Measurements from ENCODE around the gene PRSS50. TPM values are rescaled to one million over a fixed set of nuclear protein-coding genes. Genes with fewer than 3 reads are reported as not detected.

PRSS50 gene
- total RNA-seq, 1 donor from 2014 or later = not detected

GRCh38 chr3:46710229-46710628 lies 7.4 kb downstream of the PRSS50 start:
- no peak overlapping the region for H3K4me3 ChIP-seq (ENCODE audit: low read depth, low read length)
- TF ChIP-seq, protein P1, sequence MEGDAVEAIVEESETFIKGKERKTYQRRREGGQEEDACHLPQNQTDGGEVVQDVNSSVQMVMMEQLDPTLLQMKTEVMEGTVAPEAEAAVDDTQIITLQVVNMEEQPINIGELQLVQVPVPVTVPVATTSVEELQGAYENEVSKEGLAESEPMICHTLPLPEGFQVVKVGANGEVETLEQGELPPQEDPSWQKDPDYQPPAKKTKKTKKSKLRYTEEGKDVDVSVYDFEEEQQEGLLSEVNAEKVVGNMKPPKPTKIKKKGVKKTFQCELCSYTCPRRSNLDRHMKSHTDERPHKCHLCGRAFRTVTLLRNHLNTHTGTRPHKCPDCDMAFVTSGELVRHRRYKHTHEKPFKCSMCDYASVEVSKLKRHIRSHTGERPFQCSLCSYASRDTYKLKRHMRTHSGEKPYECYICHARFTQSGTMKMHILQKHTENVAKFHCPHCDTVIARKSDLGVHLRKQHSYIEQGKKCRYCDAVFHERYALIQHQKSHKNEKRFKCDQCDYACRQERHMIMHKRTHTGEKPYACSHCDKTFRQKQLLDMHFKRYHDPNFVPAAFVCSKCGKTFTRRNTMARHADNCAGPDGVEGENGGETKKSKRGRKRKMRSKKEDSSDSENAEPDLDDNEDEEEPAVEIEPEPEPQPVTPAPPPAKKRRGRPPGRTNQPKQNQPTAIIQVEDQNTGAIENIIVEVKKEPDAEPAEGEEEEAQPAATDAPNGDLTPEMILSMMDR (IDR thresholded peaks at IDR 0.05; ENCODE audit: insufficient read depth, low read length, severe bottlenecking) = no peak
- DNase-seq (ENCODE audit: low read depth) (no peak), FAIRE-seq (no peak)
- no peaks in the 10 kb centered on the region for H3K36me3 ChIP-seq (ENCODE audit: control insufficient read depth, insufficient read depth, low read length)
- H3K27me3 ChIP-seq (ENCODE audit: control insufficient read depth, insufficient read depth, low read length) = no peaks in the 10 kb centered on the region

DNA sequence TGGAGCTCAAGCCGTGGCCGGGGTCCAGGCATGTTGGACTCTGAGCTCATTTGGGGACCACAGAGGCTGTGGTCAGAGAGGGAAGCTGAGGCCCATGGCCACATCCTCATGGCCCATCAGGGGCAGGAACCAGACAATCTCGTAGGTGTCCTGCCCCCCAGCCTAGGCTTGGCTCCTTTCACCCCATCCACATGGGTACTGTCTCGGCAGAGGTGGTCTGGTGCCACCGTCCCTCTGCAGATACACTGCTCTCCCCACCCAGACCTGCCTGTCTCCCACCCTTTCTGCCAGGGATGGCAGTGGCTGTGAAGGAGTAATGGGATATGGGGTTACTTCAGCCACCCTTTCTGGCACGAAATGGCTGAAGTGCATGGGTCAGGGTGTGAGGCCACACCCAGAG lies 7.9 kb downstream of the PRSS50 start:
- H3K27me3 ChIP-seq (ENCODE audit: control insufficient read depth, insufficient read depth, low read length) = no peaks in the 10 kb centered on the region
- no peak for FAIRE-seq
- no peaks in the 10 kb centered on the region for H3K36me3 ChIP-seq (ENCODE audit: control insufficient read depth, insufficient read depth, low read length)
- H3K4me3 ChIP-seq (ENCODE audit: low read depth, low read length) = no peak overlapping the region
- DNase-seq (ENCODE audit: low read depth) = no peak
- TF ChIP-seq, protein P1 (IDR thresholded peaks at IDR 0.05; ENCODE audit: insufficient read depth, low read length, severe bottlenecking) = no peak

DNA sequence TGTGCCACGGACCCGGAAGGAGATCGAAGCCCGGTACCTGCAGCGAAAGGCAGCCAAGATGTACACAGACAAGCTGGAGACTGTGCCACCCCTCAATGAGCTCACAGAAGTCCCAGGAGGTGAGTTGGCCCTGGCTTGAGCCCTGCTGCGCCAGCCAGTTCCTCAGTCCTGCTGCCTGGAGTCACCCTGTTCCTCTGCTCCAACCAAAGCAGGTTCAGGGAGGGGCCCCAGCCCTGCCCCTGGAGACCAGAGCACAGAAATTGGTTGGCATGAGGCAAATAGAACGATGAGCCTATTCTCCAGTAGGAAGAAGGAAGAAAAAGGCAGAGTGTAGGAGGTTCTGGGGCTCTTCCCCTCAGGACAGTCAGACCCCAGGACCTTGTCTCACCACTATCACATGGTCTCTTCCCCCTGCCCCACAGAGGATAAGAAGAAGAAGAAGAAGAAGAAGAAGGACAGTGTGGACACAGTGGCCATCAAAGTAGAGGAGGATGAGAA lies 8.5 kb downstream of the PRSS50 start:
- H3K4me3 ChIP-seq (ENCODE audit: low read depth, low read length) = no peak overlapping the region
- FAIRE-seq (peak; percentile 79), DNase-seq (ENCODE audit: low read depth) (no peak)
- no peaks in the 10 kb centered on the region for H3K36me3 ChIP-seq (ENCODE audit: control insufficient read depth, insufficient read depth, low read length)
- H3K27me3 ChIP-seq (ENCODE audit: control insufficient read depth, insufficient read depth, low read length) = no peaks in the 10 kb centered on the region
- TF ChIP-seq, protein P1 (IDR thresholded peaks at IDR 0.05; ENCODE audit: insufficient read depth, low read length, severe bottlenecking) = no peak

DNA sequence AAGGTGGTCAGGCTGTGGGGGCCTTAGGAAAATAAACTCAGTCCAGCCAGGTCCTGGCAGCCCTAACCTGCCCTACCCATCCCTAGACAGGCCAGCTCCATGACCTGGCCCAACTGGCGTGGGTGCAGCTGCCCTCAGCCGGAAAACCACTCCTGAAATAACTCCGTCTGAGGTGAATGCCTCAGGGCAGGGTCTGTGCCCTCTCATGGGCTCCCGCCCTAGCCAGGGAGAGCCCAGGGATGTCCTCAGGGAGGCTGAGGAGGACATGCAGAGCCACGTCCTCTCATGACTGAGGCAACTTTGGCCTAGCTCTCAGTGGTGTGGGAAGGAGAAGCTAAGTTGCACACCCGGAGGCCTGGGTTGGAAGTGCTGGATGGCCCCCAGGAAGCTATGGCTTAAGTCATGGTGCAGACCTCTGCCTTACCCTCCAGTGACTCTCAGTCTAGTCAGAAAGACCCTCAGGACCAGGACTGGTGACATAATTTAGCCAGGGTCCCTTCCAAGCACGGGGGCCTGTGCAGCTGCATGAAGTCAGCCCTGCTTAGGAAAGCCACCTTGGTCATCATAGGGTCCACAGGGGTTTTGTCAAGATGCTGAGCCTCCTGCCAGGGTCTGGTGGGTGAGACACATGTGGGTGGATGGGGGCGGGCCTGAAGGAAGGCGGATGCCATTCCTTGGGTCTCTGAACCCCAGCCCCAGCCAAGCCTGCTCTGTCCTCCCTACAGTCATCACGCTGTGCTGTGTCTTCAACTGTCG lies 9.1 kb downstream of the PRSS50 start:
- TF ChIP-seq, protein P1 (IDR thresholded peaks at IDR 0.05; ENCODE audit: insufficient read depth, low read length, severe bottlenecking) = no peak
- Histone ChIP-seq H3K27me3 (ENCODE audit: control insufficient read depth, insufficient read depth, low read length) (no peaks in the 10 kb centered on the region), H3K36me3 (ENCODE audit: control insufficient read depth, insufficient read depth, low read length) (no peaks in the 10 kb centered on the region), H3K4me3 (ENCODE audit: low read depth, low read length) (no peak overlapping the region)
- DNase-seq (ENCODE audit: low read depth) (no peak), FAIRE-seq (no peak)

GRCh38 chr3:46707601-46708011 lies 10.1 kb downstream of the PRSS50 start:
- DNase-seq (ENCODE audit: low read depth) = no peak
- Histone ChIP-seq H3K27me3 (ENCODE audit: control insufficient read depth, insufficient read depth, low read length) (peaks cover under 1% of the 10 kb centered on the region), H3K36me3 (ENCODE audit: control insufficient read depth, insufficient read depth, low read length) (no peaks in the 10 kb centered on the region), H3K4me3 (ENCODE audit: low read depth, low read length) (no peak overlapping the region)
- no peak for FAIRE-seq
- TF ChIP-seq, protein P1 (IDR thresholded peaks at IDR 0.05; ENCODE audit: insufficient read depth, low read length, severe bottlenecking) = no peak
